ENCODE data around the gene CHSY1.

Gene CHSY1

GRCh38 chr15:101178479-101178878, 73.4 kb downstream of the CHSY1 start:
- FAIRE-seq, result no peak
- DNase-seq (ENCODE audit: extremely low spot score, insufficient read length, low read depth), result no peak

- no peak for FAIRE-seq
- no peak for DNase-seq (ENCODE audit: extremely low spot score, insufficient read length, low read depth)
These were observed 74.0 kb downstream of the CHSY1 start for GRCh38 chr15:101177866-101178265.

DNA sequence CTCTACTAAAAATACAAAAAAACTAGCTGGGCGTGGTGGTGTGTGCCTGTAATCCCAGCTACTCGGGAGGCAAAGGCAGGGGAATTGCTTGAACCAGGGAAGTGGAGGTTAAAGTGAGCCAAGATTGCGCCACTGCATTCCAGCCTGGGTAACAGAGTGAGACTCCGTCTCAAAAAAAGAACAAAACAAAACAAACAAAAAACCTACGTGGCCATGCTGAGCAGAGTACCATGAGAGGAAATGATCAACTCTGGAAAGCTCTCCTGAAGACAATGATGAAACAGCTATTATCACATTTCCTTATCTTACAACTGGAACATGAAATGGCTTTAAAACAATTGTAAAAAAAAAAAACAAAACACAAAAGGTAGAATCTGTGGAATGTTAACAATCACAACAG, 75.2 kb downstream of the CHSY1 start:
- no peak for FAIRE-seq
- no peak for DNase-seq (ENCODE audit: extremely low spot score, insufficient read length, low read depth)

DNA sequence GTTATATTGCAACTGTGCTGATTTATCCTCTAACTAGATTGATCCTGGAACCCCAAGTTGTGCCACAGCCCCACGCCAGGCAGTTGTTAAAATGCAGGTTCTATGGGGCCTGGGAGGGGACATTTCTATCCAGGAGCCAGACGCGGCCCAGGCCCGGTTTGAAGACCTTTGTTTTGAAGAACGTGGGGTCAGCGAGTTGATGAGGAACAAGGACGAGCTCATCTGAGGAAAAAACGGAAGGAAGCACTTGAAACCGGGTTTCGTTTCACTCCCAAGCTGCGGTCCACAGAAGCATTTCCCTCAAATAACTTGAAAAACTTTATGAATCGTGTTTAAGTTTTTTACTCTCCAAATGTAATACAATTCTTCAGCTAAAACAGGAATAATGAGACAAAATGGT, 76.4 kb downstream of the CHSY1 start:
- FAIRE-seq, result no peak
- no peak for DNase-seq (ENCODE audit: extremely low spot score, insufficient read length, low read depth)

- DNase-seq (ENCODE audit: extremely low spot score, insufficient read length, low read depth) (no peak), FAIRE-seq (no peak)
These were observed 77.5 kb downstream of the CHSY1 start for GRCh38 chr15:101174152-101174920.

GRCh38 chr15:101173233-101174119, 78.4 kb downstream of the CHSY1 start:
- FAIRE-seq (no peak), DNase-seq (ENCODE audit: extremely low spot score, insufficient read length, low read depth) (no peak)

DNA sequence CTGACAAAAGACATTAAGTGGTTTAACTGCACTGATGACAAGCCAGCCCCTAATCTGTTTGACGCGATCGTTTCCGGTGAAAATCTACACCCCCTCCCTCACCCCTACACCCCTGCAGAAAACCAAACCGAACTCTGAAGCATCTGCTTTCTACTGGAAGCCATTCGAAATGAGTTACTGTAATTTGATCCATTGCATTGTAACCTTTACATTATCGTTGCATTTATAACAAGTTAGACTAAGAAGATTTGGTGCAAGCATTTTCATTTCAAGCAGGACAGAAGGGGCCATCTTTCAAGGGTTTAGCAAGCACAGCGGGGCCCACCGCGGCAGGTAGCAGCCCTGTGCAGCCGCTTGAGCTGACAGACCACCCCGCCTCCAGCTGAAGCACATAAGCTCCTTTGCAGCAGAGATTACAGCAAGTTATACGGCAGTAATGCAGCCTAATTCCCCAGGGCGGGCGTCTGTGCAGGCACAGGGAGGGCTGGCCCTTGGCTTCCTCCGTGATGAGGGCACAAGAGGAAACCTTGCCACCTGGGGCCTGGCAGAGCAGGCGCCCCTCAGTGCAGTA, 79.3 kb downstream of the CHSY1 start:
- FAIRE-seq (no peak), DNase-seq (ENCODE audit: extremely low spot score, insufficient read length, low read depth) (no peak)

- DNase-seq (ENCODE audit: extremely low spot score, insufficient read length, low read depth) (no peak), FAIRE-seq (no peak)
These were observed 79.9 kb downstream of the CHSY1 start for GRCh38 chr15:101171954-101172353.

DNA sequence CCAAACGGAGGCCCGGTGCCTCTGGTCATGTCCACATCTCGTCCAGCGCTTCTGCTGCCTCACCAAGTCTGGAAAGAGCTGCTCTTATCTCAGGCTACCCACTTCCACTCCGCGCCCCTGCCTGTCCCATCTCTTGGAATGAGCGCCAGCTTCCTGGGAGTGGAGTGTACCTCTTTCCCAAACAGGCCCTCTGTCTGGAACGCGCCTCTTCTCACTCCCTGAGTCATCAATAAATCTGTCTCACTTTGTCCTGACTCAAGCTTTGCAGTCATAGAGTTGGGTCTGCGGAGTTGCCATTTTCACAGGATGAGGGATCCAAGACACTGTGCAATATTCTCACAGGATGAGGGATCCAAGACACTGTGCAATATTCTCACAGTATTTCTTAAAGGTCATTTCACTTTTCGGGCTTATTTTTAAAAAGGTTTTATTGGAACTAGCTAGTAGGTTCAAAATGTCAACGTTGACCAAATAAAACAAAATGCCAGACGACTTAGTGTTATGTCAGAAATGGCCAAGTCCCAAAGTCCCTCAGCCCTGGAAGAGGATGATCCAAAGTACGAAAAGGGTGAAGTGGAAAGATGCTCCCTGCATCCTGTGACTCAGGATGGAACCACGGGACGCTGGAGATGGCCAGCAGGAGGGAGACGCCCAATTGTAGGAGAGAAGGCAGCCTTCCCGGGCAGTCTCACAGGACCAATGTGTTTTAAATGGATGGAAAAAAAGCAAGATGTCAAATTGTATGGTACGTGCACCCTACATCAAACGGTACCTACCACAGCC, 81.1 kb downstream of the CHSY1 start:
- DNase-seq (ENCODE audit: extremely low spot score, insufficient read length, low read depth) (no peak), FAIRE-seq (no peak)

DNA sequence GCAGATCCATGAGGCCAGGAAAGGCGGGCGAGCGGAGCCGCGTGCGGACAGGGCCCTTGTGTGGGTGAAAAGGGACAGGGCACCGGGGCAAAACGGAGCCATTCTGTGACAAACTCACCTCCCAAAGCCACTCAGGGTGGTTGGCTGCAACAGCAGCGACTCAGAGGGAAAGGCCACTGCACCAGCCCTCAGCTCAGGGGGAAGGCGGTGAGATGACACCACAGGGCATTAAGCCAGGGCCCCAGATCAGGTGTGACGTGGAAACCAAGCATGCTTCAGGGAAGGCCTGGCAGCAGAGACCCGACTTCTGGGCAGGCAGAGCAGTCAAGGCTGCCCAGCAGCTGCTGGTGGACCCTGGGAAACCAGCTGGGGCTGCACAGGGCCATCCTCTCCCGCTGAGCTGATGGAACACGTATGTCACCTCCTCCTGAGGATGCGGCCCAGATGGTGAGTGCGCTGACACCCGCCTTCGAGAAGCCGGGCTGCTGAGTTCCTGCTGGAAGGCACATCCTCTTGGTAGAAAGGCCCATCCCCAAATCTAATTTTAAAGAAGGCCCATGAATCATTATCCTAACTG, 82.3 kb downstream of the CHSY1 start:
- FAIRE-seq (no peak), DNase-seq (ENCODE audit: extremely low spot score, insufficient read length, low read depth) (no peak)

GRCh38 chr15:101168898-101169494, 82.9 kb downstream of the CHSY1 start:
- no peak for FAIRE-seq

DNA sequence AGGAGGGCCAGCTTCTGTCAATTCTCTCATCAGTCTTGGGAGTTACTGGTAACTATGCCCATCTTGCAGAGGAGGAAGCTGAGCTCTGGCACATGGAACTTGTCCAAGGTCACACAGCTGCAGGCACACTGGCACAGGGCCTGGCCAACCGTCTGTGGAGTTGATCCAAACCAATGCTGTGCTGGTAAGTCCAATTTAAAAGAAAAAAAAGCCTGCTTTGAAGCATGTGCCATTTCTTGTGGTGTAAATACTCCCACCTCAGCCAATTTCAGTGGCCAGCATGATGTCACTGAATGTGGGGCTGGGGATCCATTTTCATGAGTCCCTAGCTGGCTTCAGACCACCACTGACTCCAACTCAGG, 83.4 kb downstream of the CHSY1 start:
- no peak for FAIRE-seq
- DNase-seq (ENCODE audit: extremely low spot score, insufficient read length, low read depth), result no peak

More at GRCh38 chr15:101168898-101169494, 82.9 kb downstream of the CHSY1 start:
- no peak for DNase-seq (ENCODE audit: extremely low spot score, insufficient read length, low read depth)

DNA sequence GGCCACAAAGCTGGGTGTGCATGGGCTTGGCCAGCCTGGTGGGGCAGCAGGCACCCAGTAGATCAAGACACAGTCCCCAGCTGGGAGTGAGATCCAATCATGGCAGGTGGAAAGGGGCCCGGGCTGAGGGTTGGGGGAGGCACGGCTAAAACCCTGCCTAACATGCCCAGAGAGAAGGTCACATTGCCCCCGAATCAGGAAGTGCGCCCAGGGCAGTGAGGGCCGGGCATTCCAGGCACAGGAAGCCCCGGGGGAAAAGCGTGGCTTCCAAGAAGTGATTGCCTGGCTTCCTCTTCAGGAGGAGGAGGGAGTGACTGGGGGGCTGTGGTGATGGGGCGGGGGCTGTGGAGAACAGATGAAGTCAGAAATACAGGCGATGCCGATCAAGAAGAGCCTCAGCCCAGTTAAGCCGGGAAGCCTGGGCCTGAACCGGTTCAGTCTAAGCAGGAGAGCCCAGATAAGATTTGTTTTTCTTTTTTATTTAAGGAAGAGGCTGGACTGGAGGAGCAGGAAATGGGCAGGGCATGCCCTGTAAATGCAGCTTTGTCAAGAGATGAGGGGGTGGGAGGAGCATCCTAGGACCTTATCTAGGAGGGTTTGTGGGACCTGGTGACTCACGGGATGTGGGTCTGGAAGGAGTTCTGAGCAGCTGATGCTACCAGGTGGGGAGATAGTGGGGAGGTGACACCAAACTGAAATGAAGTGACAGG, 83.9 kb downstream of the CHSY1 start:
- no peak for FAIRE-seq
- DNase-seq (ENCODE audit: extremely low spot score, insufficient read length, low read depth), result no peak

DNA sequence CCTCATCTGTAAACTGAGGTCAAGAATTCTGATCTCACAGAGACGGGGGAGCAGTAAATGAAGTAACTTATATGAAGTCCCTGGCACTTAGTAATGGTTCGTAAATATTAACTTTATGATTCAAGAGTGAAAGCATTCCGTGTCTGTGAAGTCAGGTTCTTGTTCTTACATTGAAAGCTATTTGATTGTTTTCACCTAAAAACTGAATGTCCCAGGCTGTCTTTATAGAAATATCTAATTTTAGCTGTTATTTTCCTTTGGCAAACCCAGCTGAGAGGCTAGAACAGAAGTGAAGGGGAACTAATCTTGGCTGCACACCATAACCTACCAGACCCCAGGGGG, 84.5 kb downstream of the CHSY1 start:
- DNase-seq (ENCODE audit: extremely low spot score, insufficient read length, low read depth) (no peak), FAIRE-seq (no peak)

DNA sequence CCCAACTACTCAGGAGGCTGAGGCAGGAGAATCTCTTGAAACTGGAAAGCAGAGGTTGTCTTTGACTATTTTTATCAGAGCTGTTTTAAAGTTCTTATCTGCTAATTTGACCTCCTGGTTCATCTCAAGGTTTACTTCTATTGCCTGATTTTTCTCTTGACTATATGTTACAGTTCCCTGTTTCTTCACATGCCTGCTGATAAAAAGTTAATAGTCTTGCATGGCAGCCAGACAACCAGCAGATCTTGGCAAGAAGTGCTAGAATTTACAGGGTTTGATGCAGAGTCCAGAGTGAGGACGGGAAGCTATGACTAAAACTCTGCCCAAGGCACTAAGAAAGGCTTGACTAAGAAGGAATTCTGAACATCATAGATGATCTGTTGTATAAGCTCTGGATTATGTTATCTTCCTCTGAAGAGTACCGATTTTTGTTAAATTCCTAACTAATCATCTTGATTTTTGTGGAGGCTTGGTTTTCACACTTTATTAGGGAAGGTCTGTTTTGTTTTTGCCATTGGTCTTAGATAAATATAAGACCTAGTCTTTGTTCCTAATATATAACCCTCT, 85.9 kb downstream of the CHSY1 start:
- DNase-seq (ENCODE audit: extremely low spot score, insufficient read length, low read depth) (no peak), FAIRE-seq (no peak)

DNA sequence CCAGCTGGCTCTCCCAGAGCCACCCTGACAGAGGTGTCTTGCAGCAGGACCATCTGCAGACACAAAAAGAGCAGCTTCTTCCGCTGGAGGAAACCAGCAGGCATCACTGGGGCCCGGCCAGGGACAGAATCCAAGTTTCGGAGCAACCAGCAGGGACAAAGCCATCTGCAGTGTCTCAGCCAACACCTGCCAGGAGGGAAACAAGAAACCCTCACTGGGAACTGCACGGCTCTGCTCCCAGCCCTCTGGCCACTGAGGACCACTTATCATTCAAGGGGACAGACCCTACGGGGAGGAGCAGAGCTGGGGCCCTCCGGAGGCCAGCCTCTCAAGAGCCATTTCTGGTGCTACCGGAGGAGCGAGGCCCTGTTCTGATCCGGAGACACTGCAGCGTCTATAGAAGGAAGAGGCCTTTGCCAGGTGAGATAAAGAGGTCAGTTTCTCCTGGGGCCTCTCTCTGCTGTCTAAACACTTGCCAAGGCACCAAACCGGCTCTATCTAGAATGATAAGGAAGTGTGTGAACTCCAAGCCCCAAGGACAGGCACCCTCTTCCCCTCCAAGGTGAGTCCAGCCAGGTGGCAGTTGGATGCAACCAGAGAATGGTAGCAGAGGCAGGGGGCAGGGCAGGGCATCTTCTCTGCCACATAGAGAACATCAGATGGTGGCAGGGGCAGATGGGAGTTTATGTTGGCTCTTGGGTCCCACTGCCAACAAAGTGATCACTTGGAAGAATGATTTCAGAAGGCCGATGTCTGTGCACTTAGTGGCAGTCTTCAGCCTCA, 89.0 kb downstream of the CHSY1 start:
- no peak for DNase-seq (ENCODE audit: extremely low spot score, insufficient read length, low read depth)
- FAIRE-seq, result no peak

DNA sequence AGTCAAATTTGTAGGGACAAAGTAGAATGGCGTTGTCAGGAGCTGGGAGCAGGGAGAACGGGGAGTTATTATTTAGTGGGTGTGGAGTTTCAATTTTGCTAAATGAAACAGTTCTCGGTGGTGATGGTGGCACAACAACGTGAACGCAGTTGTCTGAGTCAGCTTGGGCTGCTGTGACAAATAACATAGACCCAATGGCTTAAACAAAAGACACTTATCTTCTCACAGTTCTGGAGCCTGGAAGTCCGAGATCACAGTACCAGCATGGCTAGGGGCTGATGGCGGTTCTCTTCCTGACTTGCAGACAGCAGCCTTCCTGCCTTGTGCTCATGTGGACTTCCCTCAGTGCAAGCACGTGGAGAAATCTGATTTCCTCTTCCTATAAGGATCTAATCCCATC, 90.2 kb downstream of the CHSY1 start:
- FAIRE-seq (no peak), DNase-seq (ENCODE audit: extremely low spot score, insufficient read length, low read depth) (no peak)

Data from GM18507 (cell line).